ENCODE data around the gene R3HDML. TPM values are rescaled to one million over a fixed set of nuclear protein-coding genes. Genes with fewer than 3 reads are reported as not detected.

The R3HDML gene
- total and polyA plus RNA-seq, 2 of the 13 experiments (the other 11 are each of a cell fraction or from before 2014, with no cell fraction given), result not detected

DNA sequence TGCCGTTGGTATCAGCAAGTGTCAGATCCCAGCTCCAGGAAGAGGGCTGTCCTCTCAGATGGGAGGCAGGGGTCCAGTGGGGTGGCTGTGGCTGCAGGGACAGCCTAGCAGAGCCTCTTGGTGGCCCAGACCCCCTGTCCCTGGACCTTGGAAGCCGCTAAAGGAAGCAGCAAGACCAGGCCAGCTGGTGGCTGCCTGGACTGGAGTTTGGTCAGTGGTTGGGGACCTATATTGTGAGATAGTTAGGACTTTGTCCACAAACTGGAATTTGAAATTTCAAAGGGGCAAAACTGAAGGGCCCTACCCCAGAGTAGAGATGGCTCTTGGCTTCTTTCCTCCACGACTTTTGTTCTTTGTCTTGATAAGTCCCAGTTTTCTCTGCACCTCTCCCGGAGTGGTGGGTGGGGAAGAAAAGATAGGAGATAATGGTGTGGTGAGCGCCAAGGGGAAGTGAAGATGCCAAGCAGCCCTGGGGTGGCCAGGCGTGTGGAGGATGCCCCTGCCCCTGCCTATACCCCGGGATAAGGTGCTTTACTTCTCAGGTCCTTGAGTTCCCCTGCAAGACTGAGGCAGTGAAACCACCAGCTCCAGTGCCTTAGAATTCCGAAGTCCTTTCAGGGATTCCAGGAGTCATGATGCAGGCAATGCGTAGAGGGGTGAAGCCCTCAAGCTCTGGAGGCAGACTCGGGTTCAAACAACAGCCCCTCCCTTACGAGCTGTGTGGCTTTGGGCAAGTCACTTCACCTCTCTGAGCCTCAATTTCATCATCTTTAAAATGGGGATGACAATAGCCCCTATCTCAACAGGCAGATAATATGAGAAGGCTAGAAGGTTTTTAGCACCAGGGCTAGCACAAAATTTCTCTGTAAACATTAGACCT lies 58.9 kb downstream of the R3HDML start (continued):
- TF ChIP-seq RBM39 (IDR thresholded peaks at IDR 0.05; ENCODE audit: low read depth, low read length, poor library complexity, severe bottlenecking) (peak; percentile 46), SSRP1 (CRISPR knock-in tag; IDR thresholded peaks at IDR 0.05) (no peak), TGIF2 (CRISPR knock-in tag; IDR thresholded peaks at IDR 0.05) (0 out of 2 replicates have a peak, but pooled peaks have one; percentile 15), IKZF4 (CRISPR knock-in tag; IDR thresholded peaks at IDR 0.05; ENCODE audit: borderline replicate concordance, low read depth, not compliant biosample characterization) (no peak), NFYB (CRISPR knock-in tag; IDR thresholded peaks at IDR 0.05) (0 out of 2 replicates have a peak, but pooled peaks have one; percentile 24), ZNF766 (CRISPR knock-in tag; IDR thresholded peaks at IDR 0.05; ENCODE audit: borderline replicate concordance) (no peak)
- TF ChIP-seq, protein P1, sequence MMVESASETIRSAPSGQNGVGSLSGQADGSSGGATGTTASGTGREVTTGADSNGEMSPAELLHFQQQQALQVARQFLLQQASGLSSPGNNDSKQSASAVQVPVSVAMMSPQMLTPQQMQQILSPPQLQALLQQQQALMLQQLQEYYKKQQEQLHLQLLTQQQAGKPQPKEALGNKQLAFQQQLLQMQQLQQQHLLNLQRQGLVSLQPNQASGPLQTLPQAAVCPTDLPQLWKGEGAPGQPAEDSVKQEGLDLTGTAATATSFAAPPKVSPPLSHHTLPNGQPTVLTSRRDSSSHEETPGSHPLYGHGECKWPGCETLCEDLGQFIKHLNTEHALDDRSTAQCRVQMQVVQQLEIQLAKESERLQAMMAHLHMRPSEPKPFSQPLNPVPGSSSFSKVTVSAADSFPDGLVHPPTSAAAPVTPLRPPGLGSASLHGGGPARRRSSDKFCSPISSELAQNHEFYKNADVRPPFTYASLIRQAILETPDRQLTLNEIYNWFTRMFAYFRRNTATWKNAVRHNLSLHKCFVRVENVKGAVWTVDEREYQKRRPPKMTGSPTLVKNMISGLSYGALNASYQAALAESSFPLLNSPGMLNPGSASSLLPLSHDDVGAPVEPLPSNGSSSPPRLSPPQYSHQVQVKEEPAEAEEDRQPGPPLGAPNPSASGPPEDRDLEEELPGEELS (CRISPR knock-in tag; IDR thresholded peaks at IDR 0.05), result 0 out of 2 replicates have a peak, but pooled peaks have one; percentile 23
- TF ChIP-seq, protein P2, sequence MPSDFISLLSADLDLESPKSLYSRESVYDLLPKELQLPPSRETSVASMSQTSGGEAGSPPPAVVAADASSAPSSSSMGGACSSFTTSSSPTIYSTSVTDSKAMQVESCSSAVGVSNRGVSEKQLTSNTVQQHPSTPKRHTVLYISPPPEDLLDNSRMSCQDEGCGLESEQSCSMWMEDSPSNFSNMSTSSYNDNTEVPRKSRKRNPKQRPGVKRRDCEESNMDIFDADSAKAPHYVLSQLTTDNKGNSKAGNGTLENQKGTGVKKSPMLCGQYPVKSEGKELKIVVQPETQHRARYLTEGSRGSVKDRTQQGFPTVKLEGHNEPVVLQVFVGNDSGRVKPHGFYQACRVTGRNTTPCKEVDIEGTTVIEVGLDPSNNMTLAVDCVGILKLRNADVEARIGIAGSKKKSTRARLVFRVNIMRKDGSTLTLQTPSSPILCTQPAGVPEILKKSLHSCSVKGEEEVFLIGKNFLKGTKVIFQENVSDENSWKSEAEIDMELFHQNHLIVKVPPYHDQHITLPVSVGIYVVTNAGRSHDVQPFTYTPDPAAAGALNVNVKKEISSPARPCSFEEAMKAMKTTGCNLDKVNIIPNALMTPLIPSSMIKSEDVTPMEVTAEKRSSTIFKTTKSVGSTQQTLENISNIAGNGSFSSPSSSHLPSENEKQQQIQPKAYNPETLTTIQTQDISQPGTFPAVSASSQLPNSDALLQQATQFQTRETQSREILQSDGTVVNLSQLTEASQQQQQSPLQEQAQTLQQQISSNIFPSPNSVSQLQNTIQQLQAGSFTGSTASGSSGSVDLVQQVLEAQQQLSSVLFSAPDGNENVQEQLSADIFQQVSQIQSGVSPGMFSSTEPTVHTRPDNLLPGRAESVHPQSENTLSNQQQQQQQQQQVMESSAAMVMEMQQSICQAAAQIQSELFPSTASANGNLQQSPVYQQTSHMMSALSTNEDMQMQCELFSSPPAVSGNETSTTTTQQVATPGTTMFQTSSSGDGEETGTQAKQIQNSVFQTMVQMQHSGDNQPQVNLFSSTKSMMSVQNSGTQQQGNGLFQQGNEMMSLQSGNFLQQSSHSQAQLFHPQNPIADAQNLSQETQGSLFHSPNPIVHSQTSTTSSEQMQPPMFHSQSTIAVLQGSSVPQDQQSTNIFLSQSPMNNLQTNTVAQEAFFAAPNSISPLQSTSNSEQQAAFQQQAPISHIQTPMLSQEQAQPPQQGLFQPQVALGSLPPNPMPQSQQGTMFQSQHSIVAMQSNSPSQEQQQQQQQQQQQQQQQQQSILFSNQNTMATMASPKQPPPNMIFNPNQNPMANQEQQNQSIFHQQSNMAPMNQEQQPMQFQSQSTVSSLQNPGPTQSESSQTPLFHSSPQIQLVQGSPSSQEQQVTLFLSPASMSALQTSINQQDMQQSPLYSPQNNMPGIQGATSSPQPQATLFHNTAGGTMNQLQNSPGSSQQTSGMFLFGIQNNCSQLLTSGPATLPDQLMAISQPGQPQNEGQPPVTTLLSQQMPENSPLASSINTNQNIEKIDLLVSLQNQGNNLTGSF (CRISPR knock-in tag; IDR thresholded peaks at IDR 0.05), result 0 out of 2 replicates have a peak, but pooled peaks have one; percentile 38
- TF ChIP-seq, protein P3, sequence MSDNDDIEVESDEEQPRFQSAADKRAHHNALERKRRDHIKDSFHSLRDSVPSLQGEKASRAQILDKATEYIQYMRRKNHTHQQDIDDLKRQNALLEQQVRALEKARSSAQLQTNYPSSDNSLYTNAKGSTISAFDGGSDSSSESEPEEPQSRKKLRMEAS (IDR thresholded peaks at IDR 0.05), result 0 out of 2 replicates have a peak, but pooled peaks have one; percentile 31
- TF ChIP-seq, protein P4, sequence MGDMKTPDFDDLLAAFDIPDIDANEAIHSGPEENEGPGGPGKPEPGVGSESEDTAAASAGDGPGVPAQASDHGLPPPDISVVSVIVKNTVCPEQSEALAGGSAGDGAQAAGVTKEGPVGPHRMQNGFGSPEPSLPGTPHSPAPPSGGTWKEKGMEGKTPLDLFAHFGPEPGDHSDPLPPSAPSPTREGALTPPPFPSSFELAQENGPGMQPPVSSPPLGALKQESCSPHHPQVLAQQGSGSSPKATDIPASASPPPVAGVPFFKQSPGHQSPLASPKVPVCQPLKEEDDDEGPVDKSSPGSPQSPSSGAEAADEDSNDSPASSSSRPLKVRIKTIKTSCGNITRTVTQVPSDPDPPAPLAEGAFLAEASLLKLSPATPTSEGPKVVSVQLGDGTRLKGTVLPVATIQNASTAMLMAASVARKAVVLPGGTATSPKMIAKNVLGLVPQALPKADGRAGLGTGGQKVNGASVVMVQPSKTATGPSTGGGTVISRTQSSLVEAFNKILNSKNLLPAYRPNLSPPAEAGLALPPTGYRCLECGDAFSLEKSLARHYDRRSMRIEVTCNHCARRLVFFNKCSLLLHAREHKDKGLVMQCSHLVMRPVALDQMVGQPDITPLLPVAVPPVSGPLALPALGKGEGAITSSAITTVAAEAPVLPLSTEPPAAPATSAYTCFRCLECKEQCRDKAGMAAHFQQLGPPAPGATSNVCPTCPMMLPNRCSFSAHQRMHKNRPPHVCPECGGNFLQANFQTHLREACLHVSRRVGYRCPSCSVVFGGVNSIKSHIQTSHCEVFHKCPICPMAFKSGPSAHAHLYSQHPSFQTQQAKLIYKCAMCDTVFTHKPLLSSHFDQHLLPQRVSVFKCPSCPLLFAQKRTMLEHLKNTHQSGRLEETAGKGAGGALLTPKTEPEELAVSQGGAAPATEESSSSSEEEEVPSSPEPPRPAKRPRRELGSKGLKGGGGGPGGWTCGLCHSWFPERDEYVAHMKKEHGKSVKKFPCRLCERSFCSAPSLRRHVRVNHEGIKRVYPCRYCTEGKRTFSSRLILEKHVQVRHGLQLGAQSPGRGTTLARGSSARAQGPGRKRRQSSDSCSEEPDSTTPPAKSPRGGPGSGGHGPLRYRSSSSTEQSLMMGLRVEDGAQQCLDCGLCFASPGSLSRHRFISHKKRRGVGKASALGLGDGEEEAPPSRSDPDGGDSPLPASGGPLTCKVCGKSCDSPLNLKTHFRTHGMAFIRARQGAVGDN (CRISPR knock-in tag; IDR thresholded peaks at IDR 0.05), result peak; percentile 11; the same call in 1 of the 2 replicates
- TF ChIP-seq, protein P5, sequence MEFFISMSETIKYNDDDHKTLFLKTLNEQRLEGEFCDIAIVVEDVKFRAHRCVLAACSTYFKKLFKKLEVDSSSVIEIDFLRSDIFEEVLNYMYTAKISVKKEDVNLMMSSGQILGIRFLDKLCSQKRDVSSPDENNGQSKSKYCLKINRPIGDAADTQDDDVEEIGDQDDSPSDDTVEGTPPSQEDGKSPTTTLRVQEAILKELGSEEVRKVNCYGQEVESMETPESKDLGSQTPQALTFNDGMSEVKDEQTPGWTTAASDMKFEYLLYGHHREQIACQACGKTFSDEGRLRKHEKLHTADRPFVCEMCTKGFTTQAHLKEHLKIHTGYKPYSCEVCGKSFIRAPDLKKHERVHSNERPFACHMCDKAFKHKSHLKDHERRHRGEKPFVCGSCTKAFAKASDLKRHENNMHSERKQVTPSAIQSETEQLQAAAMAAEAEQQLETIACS (CRISPR knock-in tag; IDR thresholded peaks at IDR 0.05), result no peak

All from HepG2 (cell line).